Sigmoid colon (tissue), 4 donors: ENCODE data around the gene LRRC7.

Source experiments
- EP300 ChIP-seq, 4 donors: sonication (generic); formaldehyde crosslinking; IDR thresholded peaks; one replicate each; pipeline ENCODE4 v1.6.1; 2017; ENCODE audit warnings: antibody characterized with exemption in 4 of 4
- POLR2AphosphoS5 ChIP-seq, 4 donors: sonication (generic); formaldehyde crosslinking; IDR thresholded peaks; one replicate each; pipeline ENCODE4 v1.6.1; 2017; ENCODE audit warnings: antibody characterized with exemption in 4 of 4
- TF ChIP-seq, protein P1 (sequence below), 4 experiments: fragments of 450-650 bp in 3 of 4; fragments of 200-600 bp in 1 of 4; IDR thresholded peaks; one replicate each; pipeline ENCODE4 v1.5.1; 2016 to 2019; ENCODE audit warnings: antibody characterized with exemption in 4 of 4, mild to moderate bottlenecking in 3 of 4, moderate library complexity in 2 of 4

DNA sequence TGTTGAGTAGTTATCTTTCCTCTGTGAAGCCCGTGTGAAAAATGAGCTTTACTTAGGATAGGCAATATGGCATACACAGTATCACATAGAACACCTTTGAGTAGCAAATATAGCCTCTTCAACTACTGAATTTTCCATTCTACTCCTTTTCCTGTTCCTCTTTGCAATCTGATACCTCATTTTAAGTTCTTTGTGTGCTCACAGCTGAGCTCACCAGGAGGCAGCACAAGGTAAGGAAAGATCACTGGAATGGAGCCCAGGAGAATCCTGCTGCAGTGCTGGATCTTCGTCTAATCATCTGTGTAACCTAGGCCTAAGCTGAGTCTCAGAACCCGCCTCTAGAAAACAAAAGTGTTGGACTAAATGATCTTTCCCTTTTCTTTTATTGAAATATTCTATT is 466.7 kb downstream of the LRRC7 start:
- TF ChIP-seq, protein P1, sequence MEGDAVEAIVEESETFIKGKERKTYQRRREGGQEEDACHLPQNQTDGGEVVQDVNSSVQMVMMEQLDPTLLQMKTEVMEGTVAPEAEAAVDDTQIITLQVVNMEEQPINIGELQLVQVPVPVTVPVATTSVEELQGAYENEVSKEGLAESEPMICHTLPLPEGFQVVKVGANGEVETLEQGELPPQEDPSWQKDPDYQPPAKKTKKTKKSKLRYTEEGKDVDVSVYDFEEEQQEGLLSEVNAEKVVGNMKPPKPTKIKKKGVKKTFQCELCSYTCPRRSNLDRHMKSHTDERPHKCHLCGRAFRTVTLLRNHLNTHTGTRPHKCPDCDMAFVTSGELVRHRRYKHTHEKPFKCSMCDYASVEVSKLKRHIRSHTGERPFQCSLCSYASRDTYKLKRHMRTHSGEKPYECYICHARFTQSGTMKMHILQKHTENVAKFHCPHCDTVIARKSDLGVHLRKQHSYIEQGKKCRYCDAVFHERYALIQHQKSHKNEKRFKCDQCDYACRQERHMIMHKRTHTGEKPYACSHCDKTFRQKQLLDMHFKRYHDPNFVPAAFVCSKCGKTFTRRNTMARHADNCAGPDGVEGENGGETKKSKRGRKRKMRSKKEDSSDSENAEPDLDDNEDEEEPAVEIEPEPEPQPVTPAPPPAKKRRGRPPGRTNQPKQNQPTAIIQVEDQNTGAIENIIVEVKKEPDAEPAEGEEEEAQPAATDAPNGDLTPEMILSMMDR (IDR thresholded peaks at IDR 0.05) = no peak
- TF ChIP-seq EP300 (IDR thresholded peaks at IDR 0.05) (no peak), POLR2AphosphoS5 (IDR thresholded peaks at IDR 0.05) (no peak)
